ENCODE data around the gene KLF7.

GRCh38 chr2:207163756-207164005 is 2.1 kb downstream of the KLF7 start:
- TF ChIP-seq BHLHE40 (IDR thresholded peaks at IDR 0.05; ENCODE audit: low read depth, low read length) = no peak
- TF ChIP-seq POLR2A (IDR thresholded peaks at IDR 0.05; ENCODE audit: low read length) = no peak
- TF ChIP-seq CTCF (IDR thresholded peaks at IDR 0.05) = no peak
- 0 out of 2 replicates have a peak, but pooled peaks have one; percentile 9 for TF ChIP-seq REST (IDR thresholded peaks at IDR 0.05)

Data from A549 (cell line).